Epithelial cell of prostate (primary cell): ENCODE data around the gene PIK3AP1.

Experiments used
- DNase-seq: peaks from one replicate; pipeline ENCODE4 v3.0.0-alpha.2; 2011; ENCODE audit warnings: low read depth, low spot score
- H3K27ac ChIP-seq: fragments of 450-650 bp; 2 replicates; pipeline ENCODE4 v1.5.1; 2017; ENCODE audit warnings: mild to moderate bottlenecking

PIK3AP1 gene

DNA sequence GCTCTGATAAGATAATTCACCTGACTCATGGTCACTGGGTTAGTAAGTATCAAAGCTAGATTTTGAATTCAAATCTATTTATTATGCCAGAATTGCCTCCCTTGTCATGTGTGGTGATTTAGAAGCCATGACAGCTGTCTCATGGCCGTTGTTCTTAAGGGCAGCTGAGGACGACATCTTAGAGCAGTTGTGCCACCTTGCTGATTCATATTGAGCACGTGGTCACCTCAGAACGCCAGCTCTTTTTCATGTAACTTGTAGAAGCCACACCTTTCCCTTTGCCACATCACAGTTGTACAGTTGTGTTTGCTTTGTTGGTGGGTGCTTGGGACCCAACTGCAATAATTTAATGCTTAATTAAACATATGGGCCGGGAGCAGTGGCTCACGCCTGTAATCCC is 4.3 kb upstream of the PIK3AP1 start:
- no peak overlapping the region for H3K27ac ChIP-seq
- DNase-seq, result no peak

- DNase-seq, result no peak
- no peak overlapping the region for H3K27ac ChIP-seq
Measured at GRCh38 chr10:96721207-96721572, 876 bp upstream of the PIK3AP1 start.

GRCh38 chr10:96719850-96720421 is 378 bp downstream of the PIK3AP1 start:
- no peak for DNase-seq
- no peak overlapping the region for H3K27ac ChIP-seq

DNA sequence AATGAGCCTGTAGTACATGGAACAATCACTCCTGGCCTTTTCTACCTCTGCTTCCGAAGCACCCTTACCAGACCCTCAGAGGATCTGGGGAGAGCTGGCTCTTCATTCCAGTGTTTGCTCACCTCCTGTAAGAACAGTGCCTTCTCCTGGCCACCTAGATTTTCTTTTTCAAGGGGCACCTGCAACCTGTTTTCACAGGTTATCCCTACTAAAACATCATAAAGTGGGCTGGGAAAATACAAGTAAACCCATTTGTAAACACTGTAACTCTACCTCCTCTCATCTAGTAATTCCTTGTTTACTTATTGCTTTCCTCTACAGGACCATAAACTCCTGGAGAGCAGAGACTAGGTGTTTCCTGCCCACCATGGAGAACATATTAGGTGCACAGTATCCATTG is 1.1 kb downstream of the PIK3AP1 start:
- DNase-seq, result no peak
- H3K27ac ChIP-seq, result no peak overlapping the region

DNA sequence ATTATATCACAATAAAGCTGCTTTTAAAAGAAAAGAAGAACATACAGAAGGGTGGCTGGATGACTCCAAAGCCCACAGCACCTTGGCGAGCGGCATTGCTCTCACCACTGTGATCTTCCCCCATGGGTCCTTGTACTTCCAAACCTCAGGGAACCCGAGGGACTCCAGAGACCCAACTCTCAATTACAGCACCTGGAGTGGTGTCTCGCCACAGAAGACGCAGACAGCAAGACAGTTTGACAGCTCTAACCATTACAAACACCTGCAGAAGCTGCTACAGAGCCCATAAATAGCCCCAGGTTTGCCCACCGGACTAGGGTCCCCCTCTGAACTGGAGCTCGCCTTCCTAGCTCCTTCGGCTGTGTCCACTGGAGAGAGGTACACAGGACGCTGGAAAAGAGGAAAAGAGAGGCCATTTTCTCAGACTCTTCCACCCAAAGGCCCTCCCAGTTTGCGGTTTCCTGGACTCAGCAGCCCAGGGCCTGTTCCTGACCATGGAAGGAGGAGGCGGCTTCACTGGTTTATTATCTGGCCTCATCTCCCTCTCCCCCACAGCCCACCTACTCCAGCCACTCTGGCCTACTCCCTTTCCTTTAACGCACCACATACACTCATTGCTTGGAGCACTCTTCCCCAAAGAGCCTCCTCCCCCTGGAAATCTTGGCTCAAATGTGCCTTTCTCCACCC is 1.9 kb downstream of the PIK3AP1 start:
- DNase-seq, result no peak
- no peak overlapping the region for H3K27ac ChIP-seq

DNA sequence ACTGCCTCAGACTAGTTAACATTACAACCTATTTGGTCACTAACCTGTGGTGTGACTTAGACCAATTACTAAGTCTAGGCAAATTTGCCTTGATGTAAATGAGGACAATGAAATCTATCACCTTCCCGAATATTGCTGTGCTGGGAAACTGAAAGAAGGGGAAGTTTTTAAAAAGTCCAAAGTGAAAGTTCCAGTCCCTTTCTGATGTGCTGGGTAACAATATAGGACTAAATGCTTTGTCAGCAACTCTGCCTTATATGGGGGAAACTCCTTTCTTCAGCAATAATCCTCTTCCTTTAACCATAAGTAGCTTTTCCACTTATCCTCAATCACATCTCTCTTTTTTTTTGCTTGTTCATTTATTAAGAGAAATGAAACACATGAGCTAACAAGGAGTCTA is 3.9 kb downstream of the PIK3AP1 start:
- no peak overlapping the region for H3K27ac ChIP-seq
- no peak for DNase-seq

DNA sequence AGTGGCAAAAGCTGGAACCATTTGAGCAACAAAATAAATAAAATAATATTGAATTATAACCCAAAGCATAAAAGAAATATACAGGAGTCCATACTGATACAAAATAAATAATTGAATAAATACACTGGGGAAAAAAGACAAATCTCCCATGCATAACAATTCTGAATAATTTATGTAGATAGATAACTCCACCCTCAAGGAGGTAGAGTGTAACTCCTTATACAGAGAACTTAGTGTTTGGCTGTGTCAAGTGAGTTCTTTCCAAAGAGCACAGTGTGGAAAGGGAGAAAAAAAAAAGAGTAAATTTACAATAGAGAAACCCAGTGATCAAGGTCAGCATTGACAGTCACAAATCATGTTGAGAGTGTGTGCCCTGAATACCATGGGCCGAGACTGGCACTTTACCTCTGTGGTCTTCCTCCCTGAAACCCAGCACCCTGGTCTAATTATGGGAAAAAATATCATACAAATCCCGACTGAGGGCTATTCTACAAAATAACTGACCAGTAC is 5.5 kb downstream of the PIK3AP1 start:
- DNase-seq, result no peak
- H3K27ac ChIP-seq, result no peak overlapping the region

GRCh38 chr10:96714031-96714590 is 6.2 kb downstream of the PIK3AP1 start:
- peak; percentile 8 for DNase-seq
- H3K27ac ChIP-seq, result no peak overlapping the region

DNA sequence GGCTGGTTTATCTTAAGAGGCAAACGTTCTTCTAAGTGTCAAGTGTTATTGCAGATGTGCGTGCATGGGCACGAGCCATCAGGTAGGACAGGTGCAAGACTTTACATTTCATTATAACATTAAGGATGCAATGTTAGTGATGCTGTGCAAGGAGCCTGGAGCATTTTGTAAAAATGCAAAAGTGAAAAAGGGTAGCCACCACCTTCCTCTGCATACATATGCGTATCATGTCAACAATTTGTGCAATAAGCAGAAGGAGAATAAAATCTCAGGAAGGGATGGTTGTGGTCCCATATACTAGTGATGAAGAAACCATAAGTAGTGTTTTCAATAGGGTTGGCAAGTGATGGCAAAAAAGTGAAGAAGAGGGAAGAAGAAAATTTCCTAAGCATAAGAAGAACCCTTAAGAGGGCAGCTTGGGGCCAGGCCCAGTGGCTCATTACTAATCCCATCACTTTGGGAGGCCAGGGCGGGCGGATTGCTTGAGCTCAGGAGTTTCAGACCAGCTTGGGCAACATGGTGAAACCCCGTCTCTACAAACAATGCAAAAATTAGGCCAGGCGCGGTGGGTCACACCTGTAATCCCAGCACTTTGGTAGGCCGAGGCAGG is 7.5 kb downstream of the PIK3AP1 start:
- no peak overlapping the region for H3K27ac ChIP-seq
- no peak for DNase-seq

GRCh38 chr10:96711048-96711728 is 9.1 kb downstream of the PIK3AP1 start:
- H3K27ac ChIP-seq, result no peak overlapping the region
- DNase-seq, result no peak

- DNase-seq, result no peak
- H3K27ac ChIP-seq, result no peak overlapping the region
Measured at GRCh38 chr10:96709525-96709924, 10.8 kb downstream of the PIK3AP1 start.

GRCh38 chr10:96708996-96709395 is 11.3 kb downstream of the PIK3AP1 start:
- no peak overlapping the region for H3K27ac ChIP-seq
- no peak for DNase-seq

GRCh38 chr10:96708456-96708855 is 11.9 kb downstream of the PIK3AP1 start:
- no peak for DNase-seq
- no peak overlapping the region for H3K27ac ChIP-seq

DNA sequence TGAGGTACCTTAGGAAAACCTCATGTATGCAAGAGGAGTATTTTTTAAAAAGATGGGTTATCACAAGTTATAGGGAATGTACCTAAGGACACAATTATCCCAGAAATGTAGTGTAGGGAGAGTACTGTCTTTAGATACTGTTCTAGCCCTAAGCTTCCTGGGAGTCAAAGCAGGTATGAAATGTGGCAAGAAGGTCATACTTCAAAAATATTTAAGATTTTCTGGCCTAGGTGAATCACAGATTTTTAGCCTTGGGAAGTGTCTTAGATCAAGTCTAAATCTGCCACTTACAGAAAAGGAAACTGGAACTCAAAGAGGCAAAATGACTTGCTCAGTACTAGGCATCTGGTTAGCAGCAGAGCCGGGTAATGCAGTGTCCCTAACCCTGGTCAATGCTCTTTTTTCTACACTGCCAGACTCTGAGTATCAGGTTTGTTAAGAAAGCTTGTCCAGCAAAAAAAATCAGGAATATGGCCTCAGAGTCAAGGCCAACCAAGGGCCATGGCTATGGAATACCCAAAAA is 13.9 kb downstream of the PIK3AP1 start:
- H3K27ac ChIP-seq, result no peak overlapping the region
- no peak for DNase-seq

- no peak for DNase-seq
- H3K27ac ChIP-seq, result no peak overlapping the region
Measured at GRCh38 chr10:96705134-96705533, 15.2 kb downstream of the PIK3AP1 start.

GRCh38 chr10:96704563-96704962 is 15.8 kb downstream of the PIK3AP1 start:
- no peak overlapping the region for H3K27ac ChIP-seq
- DNase-seq, result no peak

DNA sequence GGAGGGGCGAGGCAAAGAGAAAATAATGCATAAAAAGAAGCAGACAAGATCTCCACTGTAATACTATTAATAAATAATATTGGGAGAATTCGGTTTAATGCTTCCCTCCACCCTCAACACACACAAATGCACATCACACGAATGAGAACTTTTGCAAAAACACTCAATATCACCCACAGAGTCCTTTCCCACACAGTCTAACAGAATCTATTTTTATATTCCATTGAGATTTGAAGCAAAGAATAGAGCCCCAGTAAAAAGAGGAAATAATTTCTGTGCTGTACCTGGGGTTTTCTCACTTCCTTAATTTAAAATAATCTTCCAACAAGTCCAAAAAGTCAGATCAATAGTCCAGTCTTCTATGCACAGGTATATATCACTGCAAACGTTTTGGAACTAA is 17.0 kb downstream of the PIK3AP1 start:
- no peak overlapping the region for H3K27ac ChIP-seq
- no peak for DNase-seq

DNA sequence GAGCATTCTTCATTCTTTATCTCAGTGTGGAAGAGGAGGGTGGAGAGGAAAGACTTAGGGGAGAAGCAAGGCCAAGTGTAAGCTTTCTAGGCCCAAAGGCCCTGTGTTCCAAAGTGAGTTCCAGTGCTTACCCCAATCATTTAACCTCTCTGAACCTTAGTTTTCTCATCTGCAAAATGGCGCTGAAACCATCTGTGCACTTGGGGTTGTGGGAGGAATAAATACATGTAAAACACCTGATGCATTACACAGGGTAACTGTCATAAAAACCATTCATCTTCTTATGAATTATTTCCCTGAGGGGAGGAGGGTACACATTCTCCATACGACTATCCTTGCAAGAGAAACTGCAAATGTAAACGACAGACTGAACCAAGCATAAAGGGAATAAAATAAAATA is 19.0 kb downstream of the PIK3AP1 start:
- DNase-seq, result no peak
- H3K27ac ChIP-seq, result no peak overlapping the region

DNA sequence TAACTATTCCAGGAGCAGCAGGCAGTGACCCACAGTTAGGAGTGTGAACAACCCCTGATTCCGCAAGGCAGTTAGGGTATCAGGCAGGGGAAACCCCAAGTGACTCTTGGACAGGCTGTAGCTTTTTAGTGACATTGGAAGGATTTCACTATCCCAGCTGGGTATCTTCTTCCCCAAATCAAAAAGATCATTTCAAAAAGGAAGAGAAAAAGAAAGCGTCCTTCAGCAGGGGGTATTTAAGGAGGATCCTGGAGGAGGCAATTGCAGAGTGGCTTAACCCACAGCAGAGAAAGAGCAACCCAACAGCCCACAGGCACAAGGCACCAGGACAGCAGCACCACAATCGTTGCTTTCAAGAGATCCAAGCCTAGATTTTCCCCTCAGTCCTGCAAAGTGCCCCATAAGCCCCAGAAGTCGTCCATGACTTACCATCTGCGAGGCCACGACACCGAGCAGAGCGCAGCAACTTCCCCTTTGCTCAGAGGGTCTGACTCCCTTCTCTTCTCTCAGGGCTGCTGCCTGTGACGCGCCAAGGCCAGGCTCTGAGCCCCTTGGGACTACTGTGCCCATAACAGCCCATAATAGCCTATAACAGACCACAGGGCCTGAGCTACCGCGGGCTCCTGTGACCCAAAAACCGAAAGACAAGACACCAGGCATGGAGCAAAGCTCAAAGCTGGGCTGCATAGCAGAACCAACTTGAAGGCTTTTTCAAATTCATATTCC is 19.8 kb downstream of the PIK3AP1 start:
- no peak overlapping the region for H3K27ac ChIP-seq
- no peak for DNase-seq

DNA sequence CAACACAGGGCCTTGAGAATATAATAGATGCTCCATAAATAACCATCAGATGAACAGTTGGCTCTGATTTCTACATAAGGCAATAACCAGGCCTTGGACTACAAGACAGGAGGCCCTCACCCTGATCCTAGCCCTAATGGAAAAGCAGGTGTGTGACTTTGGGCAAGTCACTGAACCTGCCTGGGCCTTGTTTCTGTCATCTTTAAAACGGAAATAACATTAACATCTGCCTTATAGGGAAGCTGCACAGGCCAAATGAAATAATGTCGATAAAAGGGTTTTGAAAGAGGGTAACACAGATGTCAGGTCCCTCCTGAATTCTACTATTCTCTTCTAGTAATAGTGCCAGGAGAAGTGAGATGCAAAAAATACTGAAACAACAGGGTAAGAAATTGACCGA is 20.7 kb downstream of the PIK3AP1 start:
- no peak for DNase-seq
- H3K27ac ChIP-seq, result no peak overlapping the region
